HepG2 (cell line): ENCODE results near the gene IGFLR1. TPM values are rescaled to one million over a fixed set of nuclear protein-coding genes. Genes with fewer than 3 reads are reported as not detected.
A peak's percentile ranks its signal among the peaks of the same experiment; 100 is the strongest.

Source experiments
- ATAC-seq: fragments of 200-7000 bp; cut with Tn5 transposase; 3 replicates; pipeline ENCODE4 v1.9.1; 2020; ENCODE audit warnings: mild to moderate bottlenecking, moderate library complexity
- BruUV-seq: library from RNA; stranded (reverse); fragments of 400-500 nt; replicated peaks from 2 replicates; lab custom pipeline; 2021; lab: Mats Ljungman, UMichigan
- CTCF ChIA-PET: fragments of 300-600 bp; formaldehyde crosslinking; extraction: SDS; loops from one replicate; lab custom pipeline; 2021; ENCODE audit warnings: low total read pairs, inconsistent platforms, low intra/inter-chr PET ratio; lab: Yijun Ruan, JAX
- POLR2A ChIA-PET: fragments of 350-600 bp; sonication (Branson Sonifier 250); formaldehyde crosslinking; loops from one replicate; lab custom pipeline; 2020; ENCODE audit warnings: antibody characterized with exemption, inconsistent platforms; lab: Yijun Ruan, JAX
- DNase-seq: peaks from one replicate; pipeline ENCODE4 v3.0.0-alpha.2; 2015; ENCODE audit warnings: low spot score
- FAIRE-seq: peaks from 3 replicates; lab custom pipeline; 2011; peaks lifted over from hg19 to GRCh38; lab: Jason Lieb, UNC
- H2AFZ ChIP-seq: one replicate; pipeline ENCODE4 v1.6.1; 2011; ENCODE audit warnings: low read length, inconsistent platforms
- H3K27ac ChIP-seq: fragments of 300-600 bp; 3 replicates; pipeline ENCODE4 v1.8.0; 2011; ENCODE audit warnings: mixed run types, mild to moderate bottlenecking, mixed read lengths, low read length, inconsistent platforms; ENCODE audit not compliant: insufficient read depth; ENCODE audit errors: extremely low read length
- H3K27me3 ChIP-seq, 2 experiments: fragments of 200-600 bp in 1 of 2; 2 replicates in 1 of 2; 3 replicates in 1 of 2; pipeline versions ENCODE4 v1.6.0 to v1.8.0; 2011; ENCODE audit warnings: low read length in 2 of 2, mild to moderate bottlenecking in 2 of 2, moderate library complexity in 2 of 2, inconsistent platforms in 1 of 2; ENCODE audit not compliant: insufficient read depth in 2 of 2, control insufficient read depth in 1 of 2
- H3K36me3 ChIP-seq, 2 experiments: fragments of 200-600 bp in 1 of 2; replicated peaks in 1 of 2; 2 replicates in 1 of 2; 3 replicates in 1 of 2; pipeline versions ENCODE4 v1.5.1 to v1.8.0; 2011; ENCODE audit warnings: low read length in 2 of 2, inconsistent platforms in 1 of 2; ENCODE audit not compliant: insufficient read depth in 2 of 2, control insufficient read depth in 1 of 2
- H3K4me1 ChIP-seq: 2 replicates; pipeline ENCODE4 v1.5.1; 2012; ENCODE audit warnings: low read length, inconsistent platforms; ENCODE audit not compliant: insufficient read depth
- H3K4me2 ChIP-seq: 2 replicates; pipeline ENCODE4 v1.6.0; 2011; ENCODE audit warnings: low read depth, low read length, inconsistent platforms
- H3K4me3 ChIP-seq, 3 experiments: fragments of 200-600 bp in 1 of 3; sonication (generic), shearing (Covaris generic) in 1 of 3; replicated peaks in 1 of 3; 2 replicates each; pipeline ENCODE4 v1.5.1; 2011 to 2016; ENCODE audit warnings: low read length in 3 of 3, inconsistent platforms in 2 of 3, low read depth in 2 of 3, mild to moderate bottlenecking in 2 of 3, control low read depth in 1 of 3, mixed read lengths in 1 of 3; ENCODE audit not compliant: insufficient read depth in 1 of 3
- H3K79me2 ChIP-seq: one replicate; pipeline ENCODE4 v1.6.1; 2011; ENCODE audit warnings: low read length, inconsistent platforms; ENCODE audit not compliant: insufficient read depth
- H3K9ac ChIP-seq: 2 replicates; pipeline ENCODE4 v1.6.0; 2011; ENCODE audit warnings: mild to moderate bottlenecking, low read depth, low read length, inconsistent platforms; ENCODE audit not compliant: insufficient read depth
- H3K9me3 ChIP-seq: 2 replicates; pipeline ENCODE4 v1.5.1; 2012; ENCODE audit warnings: mild to moderate bottlenecking, low read length
- H4K20me1 ChIP-seq: 2 replicates; pipeline ENCODE4 v1.6.0; 2011; ENCODE audit warnings: inconsistent platforms, mild to moderate bottlenecking, low read length, moderate library complexity; ENCODE audit not compliant: insufficient read depth
- CAMTA2 ChIP-seq: sonication (generic); formaldehyde crosslinking; IDR thresholded peaks from 2 replicates; pipeline ENCODE4 v1.4.0; 2020; ENCODE audit warnings: mild to moderate bottlenecking, missing genetic modification reagents, borderline replicate concordance
- HNRNPLL ChIP-seq: fragments of 200-400 bp; formaldehyde crosslinking; IDR thresholded peaks from 2 replicates; pipeline ENCODE4 v1.6.1; 2017; ENCODE audit warnings: mild to moderate bottlenecking, low read depth, low read length; ENCODE audit not compliant: poor library complexity, severe bottlenecking
- KLF12 ChIP-seq: sonication (generic); formaldehyde crosslinking; IDR thresholded peaks from 2 replicates; pipeline ENCODE4 v1.4.0; 2020; ENCODE audit warnings: missing genetic modification reagents, borderline replicate concordance
- MLX ChIP-seq: IDR thresholded peaks from 2 replicates; pipeline ENCODE4 v1.6.1; 2016
- MTF1 ChIP-seq: sonication (generic); formaldehyde crosslinking; IDR thresholded peaks from 2 replicates; pipeline ENCODE4 v1.5.0; 2020; ENCODE audit warnings: missing genetic modification reagents
- NCOA1 ChIP-seq: sonication (generic); formaldehyde crosslinking; IDR thresholded peaks from 2 replicates; pipeline ENCODE4 v1.9.0; 2021; ENCODE audit warnings: missing genetic modification reagents
- POLR2G ChIP-seq: fragments of 200-400 bp; formaldehyde crosslinking; IDR thresholded peaks from 2 replicates; pipeline ENCODE4 v1.6.1; 2018; ENCODE audit warnings: mild to moderate bottlenecking, low read depth, low read length, moderate library complexity
- RFXANK ChIP-seq: IDR thresholded peaks from 2 replicates; pipeline ENCODE4 v1.6.1; 2016
- SETDB1 ChIP-seq: sonication (generic); formaldehyde crosslinking; IDR thresholded peaks from 2 replicates; pipeline ENCODE4 v1.5.1; 2020; ENCODE audit warnings: missing genetic modification reagents, mild to moderate bottlenecking, borderline replicate concordance
- SIN3A ChIP-seq: IDR thresholded peaks from 2 replicates; pipeline ENCODE4 v1.6.1; 2011; ENCODE audit warnings: low read depth, mild to moderate bottlenecking, control low read depth, low read length, borderline replicate concordance
- ZNF318 ChIP-seq: sonication (generic); formaldehyde crosslinking; IDR thresholded peaks from 2 replicates; pipeline ENCODE4 v1.4.0; 2020; ENCODE audit warnings: mild to moderate bottlenecking, missing genetic modification reagents
- ZNF782 ChIP-seq: sonication (generic); formaldehyde crosslinking; IDR thresholded peaks from 2 replicates; pipeline ENCODE4 v1.4.0; 2020; ENCODE audit warnings: missing genetic modification reagents, mild to moderate bottlenecking, borderline replicate concordance
- ZNF83 ChIP-seq: sonication (generic); formaldehyde crosslinking; IDR thresholded peaks from 2 replicates; pipeline ENCODE4 v1.4.0; 2020; ENCODE audit warnings: missing genetic modification reagents, mild to moderate bottlenecking, borderline replicate concordance
- ZSCAN20 ChIP-seq: sonication (generic); formaldehyde crosslinking; IDR thresholded peaks from 2 replicates; pipeline ENCODE4 v1.4.0; 2020; ENCODE audit warnings: missing genetic modification reagents, mild to moderate bottlenecking, borderline replicate concordance
- ZSCAN21 ChIP-seq: sonication (generic); formaldehyde crosslinking; IDR thresholded peaks from 2 replicates; pipeline ENCODE4 v1.8.0; 2022; ENCODE audit warnings: mild to moderate bottlenecking, missing genetic modification reagents, moderate library complexity, borderline replicate concordance
- WGBS: methylation state at CpG from one replicate; pipeline ENCODE4 v1.1.6; 2017; ENCODE audit warnings: low lambda C conversion rate; 5-methylcytosine and 5-hydroxymethylcytosine counted together
- in situ Hi-C: cut with HindIII; loops from 2 replicates; pipeline ENCODE4 v1.10.0; 2017; ENCODE audit warnings: low pct_unique_long_range_greater_than_20kb; ENCODE audit not compliant: extremely low pct_ligation_motif_present
- intact Hi-C: fragments of 100-400 bp; cut with micrococcal nuclease; formaldehyde crosslinking; loops from one replicate; pipeline ENCODE4 v1.10.0; 2022; ENCODE audit not compliant: unreplicated experiment
- polyA plus RNA-seq, 8 experiments: library from polyadenylated mRNA; depleted of rRNA in 3 of 8; stranded (reverse) in 7 of 8; unstranded in 1 of 8; fragments of >200 nt; fragmentation: Illumina TruSeq in 4 of 8; extraction: Trizol in 4 of 8; gene quantifications; 2 replicates each; pipeline versions ENCODE4 v1.2.1 to v1.2.3, GENCODE V29; 2011 to 2016; ENCODE audit warnings: low read depth in 4 of 8, missing spikeins in 1 of 8, mixed read lengths in 1 of 8; ENCODE audit not compliant: insufficient read depth in 1 of 8
- total RNA-seq, 5 experiments: library from RNA; depleted of rRNA; stranded (reverse); fragments of >200 nt; fragmentation: Illumina TruSeq; extraction: Trizol; gene quantifications; 2 replicates each; pipeline ENCODE4 v1.2.3, GENCODE V29; 2016; ENCODE audit warnings: low read depth in 1 of 5

Gene IGFLR1
- total and polyA plus RNA-seq, 2 of the 13 experiments (the other 11 are each of a cell fraction or from before 2014, with no cell fraction given) = 5.4 to 8.9 TPM

GRCh38 chr19:35786299-35787160 is 44.3 kb upstream of the IGFLR1 start:
- Histone ChIP-seq H3K9ac (no peak overlapping the region), H3K4me2 (peak overlapping the region; percentile 45), H3K27ac (no peak overlapping the region), H3K27me3 (no peaks in the 10 kb centered on the region), H3K79me2 (no peaks in the 10 kb centered on the region), H3K4me3 (peak overlapping the region in 1 of 3 experiments; percentile 43; a peak in 1 of 6 replicates), H4K20me1 (no peaks in the 10 kb centered on the region), H3K36me3 (no peaks in the 10 kb centered on the region; a peak in 1 of 5 replicates), H3K4me1 (peaks cover 40% of the 10 kb centered on the region), H3K9me3 (no peaks in the 10 kb centered on the region), H2AFZ (no peak overlapping the region)
- ChIA-PET CTCF (no interaction called here), POLR2A (interaction anchor here (1.0 to 1.5 kb wide), 3 partner anchors 39 to 46 kb away, joined by 3 to 5 read pairs (median 4); partner anchors contain the start of genes LIN37 and PSENEN)
- FAIRE-seq (no peak), DNase-seq (no peak), ATAC-seq (peak; percentile 3; the same call in 2 of the 3 replicates)
- in situ Hi-C loops (no loop called here), intact Hi-C loops (no loop called here)
- BruUV-seq = no TSS peak
- 55% methylated on average over 21 of the region's 31 CpGs for WGBS
- TF ChIP-seq CAMTA2 (no peak), ZNF782 (CRISPR knock-in tag) (peak; percentile 68; the same call in 1 of the 2 replicates), HNRNPLL (no peak), MLX (CRISPR knock-in tag) (no peak), ZNF83 (CRISPR knock-in tag) (no peak), ZSCAN21 (CRISPR knock-in tag) (no peak), POLR2G (no peak), KLF12 (0 out of 2 replicates have a peak, but pooled peaks have one; percentile 37), ZSCAN20 (CRISPR knock-in tag) (no peak), MTF1 (no peak), RFXANK (CRISPR knock-in tag) (no peak), SETDB1 (CRISPR knock-in tag) (no peak), SIN3A (peak; percentile 27; the same call in 1 of the 2 replicates), ZNF318 (no peak), NCOA1 (CRISPR knock-in tag) (no peak)
